Upper lobe of left lung (tissue), 6 donors: ENCODE results near the gene POLR3H. TPM values are rescaled to one million over a fixed set of nuclear protein-coding genes. Genes with fewer than 3 reads are reported as not detected.

Experiments used
- total RNA-seq, 6 donors: library from RNA; depleted of rRNA in 4 of 6; stranded (reverse); fragments of >200 nt in 4 of 6; gene quantifications; one replicate each; pipeline versions ENCODE4 v1.1.0 to v1.2.1, GENCODE V29; 2016 to 2021
- donor health status: DM: no; HTN: no; CAD: no; lungs with moderate emphysema.
- donor health status: DM: no; HTN: yes; CAD: no; lungs with severe emphysema.

Gene POLR3H
- total RNA-seq, 6 donors from 2014 or later = 35.6 to 73.5 (median 53.0) TPM

Other genes starting within 250 kb of the POLR3H start
- gene ZC3H7B, start 242.9 kb downstream of the POLR3H start, total RNA-seq = 10 to 100 TPM; 48.2 to 67.4 (median 56.9) TPM
- 10 to 100 TPM; 12.6 to 41.8 (median 19.4) TPM for gene TEF, start 162.5 kb downstream of the POLR3H start, total RNA-seq
- gene TOB2, start 97.7 kb downstream of the POLR3H start, total RNA-seq = 10 to 100 TPM; 32.8 to 53.6 (median 50.1) TPM
- 10 to 100 TPM in 5 of 6 donors, 1 to 10 TPM in 1; 9.4 to 49.3 (median 31.2) TPM for gene PHF5A, start 75.8 kb downstream of the POLR3H start, total RNA-seq
- 100 to 1,000 TPM in 1 of 6 donors, 10 to 100 TPM in 5; 51.3 to 102 (median 83.4) TPM for gene ACO2, start 75.4 kb downstream of the POLR3H start, total RNA-seq
- gene CSDC2, start 16.5 kb upstream of the POLR3H start, total RNA-seq = 1 to 10 TPM; 1.3 to 8.4 (median 5.7) TPM
- 100 to 1,000 TPM in 4 of 6 donors, 10 to 100 TPM in 2; 42.1 to 226 (median 105) TPM for gene PMM1, start 45.4 kb upstream of the POLR3H start, total RNA-seq
- gene DESI1, start 76.6 kb upstream of the POLR3H start, total RNA-seq = 10 to 100 TPM; 28.2 to 41.5 (median 31.1) TPM
- 100 to 1,000 TPM in 5 of 6 donors, 10 to 100 TPM in 1; 83.8 to 209 (median 167) TPM for gene XRCC6, start 76.8 kb upstream of the POLR3H start, total RNA-seq
- gene SNU13, start 144.4 kb upstream of the POLR3H start, total RNA-seq = 100 to 1,000 TPM in 3 of 6 donors, 10 to 100 TPM in 3; 40.9 to 124 (median 92.0) TPM
- gene MEI1, start 155.0 kb upstream of the POLR3H start, total RNA-seq = 10 to 100 TPM in 2 of 6 donors, 1 to 10 TPM in 3, under 1 TPM in 1; 0.89 to 20.7 (median 5.7) TPM